IMR-90 (cell line): ENCODE measurements around the gene ALG13. TPM values are rescaled to one million over a fixed set of nuclear protein-coding genes. Genes with fewer than 3 reads are reported as not detected.

Experiments used
- ATAC-seq: fragments of 200-7000 bp; cut with Tn5 transposase; 2 replicates; pipeline ENCODE4 v1.9.1; 2020; ENCODE audit warnings: low read depth, mild to moderate bottlenecking, moderate library complexity
- BruUV-seq: library from RNA; stranded (reverse); fragments of 400-500 nt; replicated peaks from 2 replicates; lab custom pipeline; 2021; lab: Mats Ljungman, UMichigan
- CTCF ChIA-PET: fragments of 300-600 bp; formaldehyde crosslinking; extraction: SDS; loops from one replicate; lab custom pipeline; 2021; ENCODE audit warnings: antibody characterized with exemption; lab: Yijun Ruan, JAX
- POLR2A ChIA-PET: fragments of 300-600 bp; sonication (Branson Sonifier 250); formaldehyde crosslinking; loops from one replicate; lab custom pipeline; 2022; ENCODE audit warnings: antibody characterized with exemption; ENCODE audit not compliant: unreplicated experiment; lab: Charles Lee
- DNase-seq: peaks from one replicate; pipeline ENCODE4 v3.0.0; 2013
- H2AFZ ChIP-seq: replicated peaks from 2 replicates; pipeline ENCODE3; 2013; ENCODE audit warnings: low read length, mild to moderate bottlenecking; ENCODE audit not compliant: poor library complexity
- H2AK5ac ChIP-seq: 2 replicates; pipeline ENCODE4 v1.6.1; 2013; ENCODE audit warnings: low read depth, low read length, inconsistent platforms
- H2AK9ac ChIP-seq: replicated peaks from 2 replicates; pipeline ENCODE3; 2013; ENCODE audit warnings: mild to moderate bottlenecking, low read depth, low read length, moderate library complexity; ENCODE audit not compliant: poor library complexity
- H2BK120ac ChIP-seq: 2 replicates; pipeline ENCODE4 v1.6.1; 2013; ENCODE audit warnings: low read depth, low read length, inconsistent platforms
- H2BK15ac ChIP-seq: 3 replicates; pipeline ENCODE4 v1.6.1; 2013; ENCODE audit warnings: low read depth, low read length, inconsistent platforms
- H2BK20ac ChIP-seq: 2 replicates; pipeline ENCODE4 v1.6.1; 2013; ENCODE audit warnings: low read depth, mild to moderate bottlenecking, inconsistent platforms, low read length, moderate library complexity
- H2BK5ac ChIP-seq: 2 replicates; pipeline ENCODE4 v1.6.1; 2013; ENCODE audit warnings: mild to moderate bottlenecking, low read depth, low read length, inconsistent platforms; ENCODE audit not compliant: poor library complexity, severe bottlenecking
- H3K14ac ChIP-seq: replicated peaks from 2 replicates; pipeline ENCODE4 v1.6.1; 2013; ENCODE audit warnings: low read depth, low read length, inconsistent platforms
- H3K18ac ChIP-seq: 2 replicates; pipeline ENCODE4 v1.6.1; 2013; ENCODE audit warnings: low read depth, low read length, control low read depth
- H3K23ac ChIP-seq: 2 replicates; pipeline ENCODE4 v1.6.1; 2013; ENCODE audit warnings: low read depth, low read length, inconsistent platforms
- H3K27ac ChIP-seq: 2 replicates; pipeline ENCODE4 v1.5.1; 2013; ENCODE audit warnings: mild to moderate bottlenecking, control low read depth, low read length; ENCODE audit not compliant: insufficient read depth
- H3K27me3 ChIP-seq: 2 replicates; pipeline ENCODE4 v1.6.1; 2013; ENCODE audit warnings: low read length; ENCODE audit not compliant: control insufficient read depth, insufficient read depth
- H3K36me3 ChIP-seq: 2 replicates; pipeline ENCODE4 v1.6.1; 2013; ENCODE audit warnings: low read length, mixed read lengths; ENCODE audit not compliant: control insufficient read depth, insufficient read depth
- H3K4ac ChIP-seq: 2 replicates; pipeline ENCODE4 v1.6.1; 2013; ENCODE audit warnings: low read depth, low read length, inconsistent platforms
- H3K4me1 ChIP-seq: 2 replicates; pipeline ENCODE4 v1.6.1; 2013; ENCODE audit warnings: low read length, mixed read lengths; ENCODE audit not compliant: control insufficient read depth, insufficient read depth
- H3K4me2 ChIP-seq: 2 replicates; pipeline ENCODE4 v1.6.1; 2013; ENCODE audit warnings: low read depth, mild to moderate bottlenecking, control low read depth, low read length, moderate library complexity
- H3K4me3 ChIP-seq: 2 replicates; pipeline ENCODE4 v1.5.1; 2013; ENCODE audit warnings: low read depth, mild to moderate bottlenecking, control low read depth, low read length, moderate library complexity; ENCODE audit not compliant: insufficient read depth
- H3K56ac ChIP-seq: 2 replicates; pipeline ENCODE4 v1.6.1; 2013; ENCODE audit warnings: low read length, inconsistent platforms; ENCODE audit not compliant: insufficient read depth; ENCODE audit errors: extremely low read depth
- H3K79me1 ChIP-seq, 2 experiments: 2 replicates each; pipeline ENCODE4 v1.6.1; 2013; ENCODE audit warnings: low read length in 2 of 2, inconsistent platforms in 1 of 2, low read depth in 1 of 2
- H3K9ac ChIP-seq: 2 replicates; pipeline ENCODE4 v1.6.1; 2013; ENCODE audit warnings: low read depth, low read length, control low read depth
- H3K9me1 ChIP-seq: 2 replicates; pipeline ENCODE4 v1.6.1; 2013; ENCODE audit warnings: low read length, inconsistent platforms; ENCODE audit not compliant: insufficient read depth
- H3K9me3 ChIP-seq: 2 replicates; pipeline ENCODE4 v1.6.1; 2013; ENCODE audit warnings: low read length; ENCODE audit not compliant: control insufficient read depth, insufficient read depth
- H4K20me1 ChIP-seq: 2 replicates; pipeline ENCODE4 v1.6.1; 2013; ENCODE audit warnings: low read length, inconsistent platforms; ENCODE audit not compliant: insufficient read depth
- H4K5ac ChIP-seq: 2 replicates; pipeline ENCODE4 v1.6.1; 2013; ENCODE audit warnings: mild to moderate bottlenecking, low read depth, low read length, control low read depth
- H4K8ac ChIP-seq, 2 experiments: 2 replicates each; pipeline ENCODE4 v1.6.1; 2013; ENCODE audit warnings: low read depth in 2 of 2, low read length in 2 of 2, control low read depth in 1 of 2, inconsistent platforms in 1 of 2
- H4K91ac ChIP-seq: 2 replicates; pipeline ENCODE4 v1.6.1; 2013; ENCODE audit warnings: low read depth, low read length, inconsistent platforms; ENCODE audit not compliant: insufficient read depth
- BHLHE40 ChIP-seq: fragments of 150-350 bp; IDR thresholded peaks from 2 replicates; pipeline ENCODE4 v1.6.1; 2016; ENCODE audit warnings: mild to moderate bottlenecking, low read depth, low read length
- CEBPB ChIP-seq: IDR thresholded peaks from 2 replicates; pipeline ENCODE4 v1.6.1; 2012; ENCODE audit warnings: low read depth, low read length, improper control_type of control experiment
- CHD1 ChIP-seq: IDR thresholded peaks from 2 replicates; pipeline ENCODE4 v1.6.1; 2012; ENCODE audit warnings: low read depth, low read length, improper control_type of control experiment
- FOS ChIP-seq: fragments of 150-350 bp; IDR thresholded peaks from 2 replicates; pipeline ENCODE4 v1.6.1; 2016; ENCODE audit warnings: low read depth, low read length
- MAFK ChIP-seq: IDR thresholded peaks from 2 replicates; pipeline ENCODE4 v1.6.1; 2012; ENCODE audit warnings: low read depth, low read length, improper control_type of control experiment
- MAZ ChIP-seq: IDR thresholded peaks from 2 replicates; pipeline ENCODE4 v1.6.1; 2012; ENCODE audit warnings: low read depth, mild to moderate bottlenecking, low read length, improper control_type of control experiment, moderate library complexity, borderline replicate concordance
- MXI1 ChIP-seq: IDR thresholded peaks from 2 replicates; pipeline ENCODE4 v1.6.1; 2012; ENCODE audit warnings: low read depth, mild to moderate bottlenecking, low read length, moderate library complexity, borderline replicate concordance
- NFE2L2 ChIP-seq: fragments of 150-350 bp; IDR thresholded peaks from 2 replicates; pipeline ENCODE4 v1.6.1; 2016; ENCODE audit warnings: low read depth, mild to moderate bottlenecking, low read length
- POLR2A ChIP-seq: IDR thresholded peaks from 2 replicates; pipeline ENCODE4 v1.6.1; 2012; ENCODE audit warnings: mild to moderate bottlenecking, low read depth, low read length
- RAD21 ChIP-seq: IDR thresholded peaks from 2 replicates; pipeline ENCODE4 v1.6.1; 2012; ENCODE audit warnings: low read length, improper control_type of control experiment
- RCOR1 ChIP-seq: IDR thresholded peaks from 2 replicates; pipeline ENCODE4 v1.6.1; 2012; ENCODE audit warnings: mild to moderate bottlenecking, low read length, improper control_type of control experiment; ENCODE audit not compliant: insufficient replicate concordance
- RFX5 ChIP-seq: IDR thresholded peaks from 2 replicates; pipeline ENCODE4 v1.8.0; 2012; ENCODE audit warnings: low read depth, mild to moderate bottlenecking, low read length, moderate library complexity
- SMC3 ChIP-seq: fragments of 150-350 bp; IDR thresholded peaks from 2 replicates; pipeline ENCODE4 v1.6.1; 2016; ENCODE audit warnings: low read depth, mild to moderate bottlenecking, antibody characterized with exemption, low read length, moderate library complexity
- WGBS, 2 experiments: methylation state at CpG; one replicate each; pipeline versions ENCODE4 v1.1.5 to v1.1.7; 2013; ENCODE audit warnings: missing lambda C conversion rate in 2 of 2; ENCODE audit not compliant: insufficient read length in 1 of 2; ENCODE audit errors: extremely low coverage in 2 of 2; 5-methylcytosine and 5-hydroxymethylcytosine counted together
- dilution Hi-C: fragments of 300-500 bp; cut with HindIII; formaldehyde crosslinking; loops from one replicate; pipeline ENCODE4 v1.14.3; 2018; ENCODE audit warnings: low sequenced_read_pairs; ENCODE audit not compliant: unreplicated experiment
- in situ Hi-C: fragments of 300-500 bp; cut with MboI; formaldehyde crosslinking; loops from 3 replicates; pipeline ENCODE4 v1.14.3; 2019; ENCODE audit warnings: low sequenced_read_pairs, inconsistent platforms, mixed read lengths
- intact Hi-C: fragments of 100-400 bp; cut with micrococcal nuclease; formaldehyde crosslinking; loops from 2 replicates; pipeline ENCODE4 v1.10.0; 2022
- polyA plus RNA-seq, 3 experiments: library from polyadenylated mRNA; depleted of rRNA; stranded (reverse); fragments of >200 nt; gene quantifications; 2 replicates each; pipeline ENCODE4 v1.2.3, GENCODE V29; 2012; ENCODE audit warnings: low replicate concordance in 1 of 3
- total RNA-seq: library from RNA; depleted of rRNA; stranded (reverse); fragments of >200 nt; gene quantifications from 2 replicates; pipeline ENCODE4 v1.2.3, GENCODE V29; 2012
- TF ChIP-seq, protein P1 (sequence below): fragments of 150-350 bp; IDR thresholded peaks from 2 replicates; pipeline ENCODE4 v1.6.1; 2017; ENCODE audit warnings: mild to moderate bottlenecking, antibody characterized with exemption, low read length, low read depth
- TF ChIP-seq, protein P2 (sequence below): fragments of 150-350 bp; IDR thresholded peaks from 2 replicates; pipeline ENCODE4 v1.6.1; 2016; ENCODE audit warnings: low read depth, mild to moderate bottlenecking, low read length, moderate library complexity, borderline replicate concordance

ALG13 gene
- total and polyA plus RNA-seq, 2 of the 4 experiments (the other 2 are of a cell fraction) = 42.7 to 54.0 TPM

DNA sequence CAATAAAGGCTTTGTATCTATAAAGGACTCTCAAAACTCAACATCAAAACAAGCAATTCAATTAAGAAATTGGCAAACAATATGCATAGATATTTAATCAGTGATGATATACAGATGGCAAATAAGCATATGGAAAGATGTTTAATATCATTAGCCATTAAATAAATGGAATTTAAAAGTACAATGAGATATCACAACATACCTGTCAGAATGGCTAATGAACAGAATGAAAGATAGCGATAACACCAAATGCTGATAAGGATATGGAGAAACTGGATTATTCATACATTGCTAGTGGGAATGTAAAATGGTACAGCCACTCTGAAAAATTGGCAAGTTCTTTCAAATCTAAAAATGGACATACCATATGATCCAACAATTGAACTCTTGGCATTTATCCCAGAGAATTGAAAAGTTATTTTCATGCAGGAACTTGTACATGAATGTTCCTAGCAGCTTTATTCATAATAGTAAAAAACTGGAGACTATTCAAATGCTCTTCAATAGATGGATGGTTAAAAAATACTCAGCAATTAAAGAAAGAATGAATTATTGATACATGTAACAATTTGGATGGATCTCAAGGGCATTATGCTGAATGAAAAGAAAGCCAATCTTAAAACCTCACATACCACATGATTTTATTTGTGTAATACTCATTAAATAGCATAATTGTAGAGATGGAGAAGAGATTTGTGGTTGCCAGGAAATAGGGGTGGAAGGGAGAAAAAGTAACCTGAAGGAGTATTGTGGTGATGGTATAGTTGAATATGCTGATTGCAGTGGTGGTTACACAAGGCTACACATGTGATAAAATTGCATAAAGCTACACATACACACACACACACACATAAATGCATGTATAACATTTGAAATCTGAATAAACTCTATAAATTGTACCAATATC, 45.9 kb upstream of the ALG13 start:
- Histone ChIP-seq H3K4ac (no peak overlapping the region), H3K9me1 (no peaks in the 10 kb centered on the region), H4K20me1 (no peaks in the 10 kb centered on the region), H2BK5ac (no peak overlapping the region), H3K27me3 (no peaks in the 10 kb centered on the region), H3K79me1 (no peaks in the 10 kb centered on the region), H2AFZ (no peak overlapping the region), H3K4me3 (no peak overlapping the region), H3K23ac (no peak overlapping the region), H3K9me3 (no peaks in the 10 kb centered on the region), H2BK15ac (no peak overlapping the region), H3K18ac (no peak overlapping the region), H2BK20ac (no peak overlapping the region), H3K56ac (no peak overlapping the region), H3K4me1 (no peaks in the 10 kb centered on the region), H4K5ac (no peak overlapping the region), H3K4me2 (no peak overlapping the region), H2AK5ac (no peak overlapping the region), H4K91ac (no peak overlapping the region), H3K36me3 (no peaks in the 10 kb centered on the region), H3K27ac (no peak overlapping the region), H3K9ac (no peak overlapping the region), H3K14ac (no peak overlapping the region), H2BK120ac (no peak overlapping the region), H4K8ac (no peak overlapping the region), H2AK9ac (no peak overlapping the region)
- no TSS peak for BruUV-seq
- intact Hi-C loops (no loop called here), in situ Hi-C loops (no loop called here), dilution Hi-C loops (no loop called here)
- no CpG with 5 or more reads among the region's 1 CpG for WGBS, 2 experiments
- CTCF ChIA-PET = no interaction called here
- TF ChIP-seq POLR2A (no peak), MXI1 (no peak), NFE2L2 (no peak), CHD1 (no peak), SMC3 (no peak), CEBPB (no peak), MAZ (no peak), MAFK (no peak), FOS (no peak), BHLHE40 (no peak), RAD21 (no peak), RFX5 (no peak), RCOR1 (no peak)
- TF ChIP-seq, protein P1, sequence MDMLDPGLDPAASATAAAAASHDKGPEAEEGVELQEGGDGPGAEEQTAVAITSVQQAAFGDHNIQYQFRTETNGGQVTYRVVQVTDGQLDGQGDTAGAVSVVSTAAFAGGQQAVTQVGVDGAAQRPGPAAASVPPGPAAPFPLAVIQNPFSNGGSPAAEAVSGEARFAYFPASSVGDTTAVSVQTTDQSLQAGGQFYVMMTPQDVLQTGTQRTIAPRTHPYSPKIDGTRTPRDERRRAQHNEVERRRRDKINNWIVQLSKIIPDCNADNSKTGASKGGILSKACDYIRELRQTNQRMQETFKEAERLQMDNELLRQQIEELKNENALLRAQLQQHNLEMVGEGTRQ = no peak
- TF ChIP-seq, protein P2, sequence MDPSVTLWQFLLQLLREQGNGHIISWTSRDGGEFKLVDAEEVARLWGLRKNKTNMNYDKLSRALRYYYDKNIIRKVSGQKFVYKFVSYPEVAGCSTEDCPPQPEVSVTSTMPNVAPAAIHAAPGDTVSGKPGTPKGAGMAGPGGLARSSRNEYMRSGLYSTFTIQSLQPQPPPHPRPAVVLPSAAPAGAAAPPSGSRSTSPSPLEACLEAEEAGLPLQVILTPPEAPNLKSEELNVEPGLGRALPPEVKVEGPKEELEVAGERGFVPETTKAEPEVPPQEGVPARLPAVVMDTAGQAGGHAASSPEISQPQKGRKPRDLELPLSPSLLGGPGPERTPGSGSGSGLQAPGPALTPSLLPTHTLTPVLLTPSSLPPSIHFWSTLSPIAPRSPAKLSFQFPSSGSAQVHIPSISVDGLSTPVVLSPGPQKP = no peak
- DNase-seq (no peak), ATAC-seq (no peak)
- POLR2A ChIA-PET = no interaction called here
